COR-L47 (cell line): Measurements from ENCODE around the gene PTMA.

Experiments used
- DNase-seq: peaks from one replicate; lab custom pipeline; 2025; lab: John Stamatoyannopoulos, UW

The PTMA gene

GRCh38 chr2:231676243-231676642, 32.1 kb upstream of the PTMA start:
- no peak for DNase-seq

- DNase-seq: peak; percentile 39
Measured at GRCh38 chr2:231677632-231678104, 30.7 kb upstream of the PTMA start.

GRCh38 chr2:231679908-231680284, 28.4 kb upstream of the PTMA start:
- no peak for DNase-seq

GRCh38 chr2:231680285-231680991, 27.9 kb upstream of the PTMA start:
- no peak for DNase-seq

GRCh38 chr2:231680992-231681852, 27.1 kb upstream of the PTMA start:
- DNase-seq: no peak

GRCh38 chr2:231682603-231683291, 25.6 kb upstream of the PTMA start:
- DNase-seq: no peak

GRCh38 chr2:231683292-231684235, 24.8 kb upstream of the PTMA start:
- peak; percentile 64 for DNase-seq

GRCh38 chr2:231684314-231685223, 23.8 kb upstream of the PTMA start:
- DNase-seq: peak; percentile 66

GRCh38 chr2:231685349-231686191, 22.8 kb upstream of the PTMA start:
- no peak for DNase-seq

GRCh38 chr2:231686192-231687100, 21.9 kb upstream of the PTMA start:
- no peak for DNase-seq

GRCh38 chr2:231687133-231687852, 21.0 kb upstream of the PTMA start:
- peak; percentile 32 for DNase-seq

GRCh38 chr2:231687961-231688360, 20.4 kb upstream of the PTMA start:
- DNase-seq: no peak

- no peak for DNase-seq
Measured at GRCh38 chr2:231688719-231689118, 19.6 kb upstream of the PTMA start.

- DNase-seq: no peak
Measured at GRCh38 chr2:231689124-231689893, 19.0 kb upstream of the PTMA start.

GRCh38 chr2:231691251-231691772, 17.0 kb upstream of the PTMA start:
- no peak for DNase-seq

GRCh38 chr2:231692847-231693246, 15.5 kb upstream of the PTMA start:
- no peak for DNase-seq

- no peak for DNase-seq
Measured at GRCh38 chr2:231693956-231694355, 14.4 kb upstream of the PTMA start.
